ENCODE results near the gene PAQR9.

Gene PAQR9

DNA sequence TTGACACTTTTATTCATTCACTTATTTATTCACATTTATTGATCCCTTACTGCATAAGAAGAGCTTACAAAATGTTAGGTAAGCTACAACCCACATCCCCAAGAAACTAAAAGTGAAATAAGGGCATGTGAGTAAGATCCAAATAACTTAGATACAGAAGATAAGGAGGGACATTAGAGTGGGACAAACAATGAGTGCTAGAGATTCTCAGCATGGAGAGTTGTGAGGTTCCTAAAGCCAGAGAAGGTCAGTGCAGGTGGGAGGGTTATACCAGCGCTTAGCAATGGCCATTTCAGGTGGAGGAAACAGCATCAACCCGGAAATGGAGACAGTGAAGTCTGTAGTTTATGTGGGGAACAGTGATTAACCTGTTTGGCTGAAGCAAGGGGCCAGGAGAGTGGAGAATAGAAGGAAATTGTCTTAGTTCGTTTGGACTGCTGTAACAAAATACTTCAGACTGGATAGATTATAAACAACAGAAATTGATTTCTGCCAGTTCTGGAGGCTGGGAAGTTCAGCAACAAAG, 49.1 kb downstream of the PAQR9 start:
- no peak for DNase-seq

DNA sequence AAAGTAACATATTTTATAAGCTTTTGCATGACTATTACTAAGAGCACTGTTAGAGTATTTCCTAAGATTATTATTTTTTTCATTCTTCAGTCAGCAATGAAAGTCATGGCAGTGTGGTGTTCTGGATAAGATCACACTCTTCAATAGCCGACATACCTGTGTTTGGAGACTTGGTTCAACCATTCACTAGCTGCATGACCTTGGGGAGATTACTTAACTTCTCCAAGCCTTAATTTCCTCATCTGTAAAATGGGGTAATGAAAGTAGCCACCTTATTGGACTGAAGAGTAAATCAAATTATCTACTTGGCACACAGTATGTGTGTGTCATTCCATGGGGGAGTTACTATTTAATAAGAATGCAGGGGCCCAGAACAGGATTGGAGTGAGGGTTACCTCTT, 50.0 kb downstream of the PAQR9 start:
- DNase-seq: no peak

DNA sequence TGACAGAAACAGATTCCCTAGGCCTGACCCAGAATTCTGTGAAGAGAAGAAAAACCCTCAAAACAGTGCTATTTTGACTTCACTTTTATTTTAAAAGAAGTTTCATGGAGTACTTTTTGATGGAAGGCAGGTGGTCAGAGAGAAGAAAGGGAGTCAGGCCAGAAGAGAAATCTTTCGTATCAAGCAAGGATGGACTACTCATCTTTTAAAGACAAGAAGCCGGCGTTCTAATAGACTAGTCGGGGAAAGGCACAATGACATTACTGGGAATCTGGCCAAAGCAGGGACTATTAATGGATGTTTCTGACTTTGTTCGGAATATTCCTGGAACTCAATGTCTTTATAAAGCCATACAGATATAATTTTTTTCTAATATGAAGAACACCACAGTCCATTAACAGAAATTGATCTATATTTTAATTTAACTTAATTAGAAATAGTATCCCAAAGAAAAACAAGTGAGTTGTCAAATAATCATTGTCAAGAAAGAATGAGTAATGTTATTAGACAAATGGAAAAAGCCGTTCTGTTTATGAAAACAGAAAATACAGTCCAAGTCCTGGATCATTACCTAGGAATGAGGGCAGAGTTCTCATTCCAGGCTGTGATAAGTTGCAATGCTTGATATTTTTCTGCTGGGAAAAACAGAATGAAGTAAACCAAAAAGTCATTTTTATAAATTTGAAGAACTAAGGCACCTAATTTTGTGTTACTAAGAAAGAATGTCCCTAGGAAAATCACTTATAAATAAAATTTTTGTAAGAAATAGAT, 50.9 kb downstream of the PAQR9 start:
- DNase-seq: no peak

Measured in kidney glomerular epithelial cell (primary cell).